DOHH2 (cell line): Measurements from ENCODE around the gene RNF26.

ENCODE experiments used
- H3F3A ChIP-seq: fragments of 200-600 bp; sonication (generic), shearing (Covaris generic); 2 replicates; pipeline ENCODE4 v1.6.0; 2016; ENCODE audit warnings: antibody characterized with exemption, mild to moderate bottlenecking; ENCODE audit not compliant: control insufficient read depth, insufficient read depth
- H3K27ac ChIP-seq: fragments of 200-600 bp; sonication (generic); 2 replicates; pipeline ENCODE4 v1.5.1; 2014; ENCODE audit warnings: low read depth, mild to moderate bottlenecking, low read length, moderate library complexity
- H3K27me3 ChIP-seq: fragments of 200-600 bp; sonication (generic); 2 replicates; pipeline ENCODE4 v1.6.1; 2014; ENCODE audit warnings: mild to moderate bottlenecking, low read length, mixed read lengths; ENCODE audit not compliant: control insufficient read depth
- H3K36me3 ChIP-seq: fragments of 200-600 bp; sonication (generic); 2 replicates; pipeline ENCODE4 v1.6.1; 2014; ENCODE audit warnings: mild to moderate bottlenecking, low read length, moderate library complexity, mixed read lengths; ENCODE audit not compliant: control insufficient read depth
- H3K4me1 ChIP-seq: fragments of 200-600 bp; sonication (generic); 2 replicates; pipeline ENCODE4 v1.6.1; 2014; ENCODE audit warnings: mild to moderate bottlenecking, low read length, mixed read lengths; ENCODE audit not compliant: control insufficient read depth
- H3K4me2 ChIP-seq: fragments of 200-600 bp; sonication (generic); 2 replicates; pipeline ENCODE4 v1.6.0; 2014; ENCODE audit warnings: mild to moderate bottlenecking, low read length, moderate library complexity
- H3K4me3 ChIP-seq: fragments of 200-600 bp; sonication (generic); 2 replicates; pipeline ENCODE4 v1.5.1; 2014; ENCODE audit warnings: mild to moderate bottlenecking, low read length, mixed read lengths
- H3K79me2 ChIP-seq: fragments of 200-600 bp; sonication (generic); 2 replicates; pipeline ENCODE4 v1.6.1; 2014; ENCODE audit warnings: mild to moderate bottlenecking, low read length, mixed read lengths; ENCODE audit not compliant: control insufficient read depth
- H3K9me2 ChIP-seq: fragments of 200-600 bp; sonication (generic); replicated peaks from 2 replicates; pipeline ENCODE4 v1.6.1; 2014; ENCODE audit warnings: mild to moderate bottlenecking, low read length, mixed read lengths; ENCODE audit not compliant: control insufficient read depth
- H3K9me3 ChIP-seq: fragments of 200-600 bp; sonication (generic); 2 replicates; pipeline ENCODE4 v1.6.1; 2014; ENCODE audit warnings: antibody characterized with exemption, low read length, mixed read lengths; ENCODE audit not compliant: control insufficient read depth, insufficient read depth
- H4K20me1 ChIP-seq: fragments of 200-600 bp; sonication (generic); 2 replicates; pipeline ENCODE4 v1.6.0; 2014; ENCODE audit warnings: low read depth, mild to moderate bottlenecking, antibody characterized with exemption, low read length, moderate library complexity; ENCODE audit not compliant: control insufficient read depth, insufficient read depth
- CTCF ChIP-seq: fragments of 200-600 bp; sonication (generic); IDR thresholded peaks from one replicate; pipeline ENCODE4 v1.5.1; 2014; ENCODE audit warnings: antibody characterized with exemption, mild to moderate bottlenecking, low read depth, low read length; ENCODE audit not compliant: poor library complexity, severe bottlenecking
- EZH2phosphoT487 ChIP-seq: fragments of 200-600 bp; sonication (generic); IDR thresholded peaks from 2 replicates; pipeline ENCODE4 v1.6.1; 2017; ENCODE audit warnings: borderline replicate concordance, mild to moderate bottlenecking, antibody characterized with exemption, low read length, moderate library complexity, mixed read lengths

Gene RNF26

GRCh38 chr11:119315131-119316015 is 19.0 kb upstream of the RNF26 start:
- Histone ChIP-seq H3K9me3 (no peaks in the 10 kb centered on the region), H3K4me1 (peaks cover 57% of the 10 kb centered on the region), H3K79me2 (no peaks in the 10 kb centered on the region), H3K4me3 (peak overlapping the region; percentile 66), H3K36me3 (no peaks in the 10 kb centered on the region), H3F3A (peaks cover 5% of the 10 kb centered on the region; the same call in 1 of the 2 replicates), H3K27ac (no peak overlapping the region), H4K20me1 (no peaks in the 10 kb centered on the region), H3K9me2 (no peaks in the 10 kb centered on the region), H3K27me3 (peaks cover 24% of the 10 kb centered on the region), H3K4me2 (peak overlapping the region; percentile 88)
- no peak for TF ChIP-seq CTCF
- no peak for TF ChIP-seq EZH2phosphoT487

GRCh38 chr11:119316016-119316728 is 18.2 kb upstream of the RNF26 start:
- H3K27me3 ChIP-seq = peaks cover 24% of the 10 kb centered on the region
- TF ChIP-seq CTCF (no peak), EZH2phosphoT487 (peak; percentile 77)
- H3K4me3 ChIP-seq = peak overlapping the region; percentile 66
- peaks cover 5% of the 10 kb centered on the region; the same call in 1 of the 2 replicates for H3F3A ChIP-seq
- H3K79me2 ChIP-seq = no peaks in the 10 kb centered on the region
- H3K36me3 ChIP-seq = no peaks in the 10 kb centered on the region
- H4K20me1 ChIP-seq = no peaks in the 10 kb centered on the region
- H3K9me3 ChIP-seq = no peaks in the 10 kb centered on the region
- peaks cover 64% of the 10 kb centered on the region for H3K4me1 ChIP-seq
- no peak overlapping the region for H3K27ac ChIP-seq
- H3K4me2 ChIP-seq = peak overlapping the region; percentile 88
- H3K9me2 ChIP-seq = no peaks in the 10 kb centered on the region

GRCh38 chr11:119316729-119317591 is 17.4 kb upstream of the RNF26 start, which contains the start of gene MCAM:
Gene MCAM, minus strand, starts transcription at chr11:119317130. Its CDS starts 29 bp downstream, at chr11:119317101.
- Histone ChIP-seq H3K4me3 (peak within 1 kb of the TSS; percentile 66), H3F3A (peaks cover 5% of the 10 kb centered on the region; the same call in 1 of the 2 replicates), H3K79me2 (no peaks in the 10 kb centered on the region), H3K27ac (no peak within 1 kb of the TSS), H3K27me3 (peaks cover 24% of the 10 kb centered on the region), H3K4me1 (peaks cover 72% of the 10 kb centered on the region), H3K36me3 (no peaks in the 10 kb centered on the region), H3K4me2 (peak within 1 kb of the TSS; percentile 88), H3K9me3 (no peaks in the 10 kb centered on the region), H3K9me2 (no peaks in the 10 kb centered on the region), H4K20me1 (no peaks in the 10 kb centered on the region)
- peak; percentile 84; the same call in 1 of the 2 replicates for TF ChIP-seq EZH2phosphoT487
- TF ChIP-seq CTCF = no peak
